Measurements from ENCODE around the gene CETN3. TPM values are rescaled to one million over a fixed set of nuclear protein-coding genes. Genes with fewer than 3 reads are reported as not detected.

The CETN3 gene
- total RNA-seq, 1 donor, result 6.9 TPM

DNA sequence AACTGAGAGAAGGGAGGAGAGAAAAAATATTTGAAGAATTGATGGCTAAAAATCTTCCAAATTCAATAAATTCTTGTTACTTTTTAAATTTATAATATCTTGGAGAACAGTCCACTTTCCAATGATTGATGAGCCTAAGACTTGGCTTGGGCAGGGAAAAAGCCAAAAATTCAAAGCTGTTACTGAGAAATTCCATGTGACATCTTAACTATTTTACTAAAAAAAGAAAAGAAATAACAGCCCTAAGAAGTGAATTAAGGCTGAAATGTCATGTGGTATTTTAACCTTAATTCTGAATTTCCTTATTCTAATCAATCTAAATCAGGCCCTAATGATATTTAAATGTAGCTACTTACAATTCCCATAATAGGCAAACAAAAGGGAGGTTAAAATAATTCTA is 53.4 kb downstream of the CETN3 start:
- Histone ChIP-seq H4K20me1 (ENCODE audit: insufficient read depth, low read length) (no peaks in the 10 kb centered on the region), H3K4me2 (ENCODE audit: insufficient read depth, low read length) (no peak overlapping the region), H3K79me2 (ENCODE audit: insufficient read depth, low read length) (no peaks in the 10 kb centered on the region), H3K4me1 (ENCODE audit: insufficient read depth, low read length) (no peaks in the 10 kb centered on the region), H3K27me3 (ENCODE audit: insufficient read depth, low read length) (no peaks in the 10 kb centered on the region), H3K4me3 (ENCODE audit: insufficient read depth, low read length) (no peak overlapping the region), H3K27ac (ENCODE audit: low read depth, low read length) (no peak overlapping the region), H3K9me3 (ENCODE audit: low read depth, low read length) (no peaks in the 10 kb centered on the region), H2AFZ (ENCODE audit: low read length) (no peak overlapping the region), H3K36me3 (ENCODE audit: insufficient read depth, low read length) (no peaks in the 10 kb centered on the region)
- TF ChIP-seq CTCF (IDR thresholded peaks at IDR 0.05; ENCODE audit: extremely low read depth, low read depth, low read length), result no peak
- no peak for DNase-seq (ENCODE audit: insufficient read length, low spot score, missing footprints)

GRCh38 chr5:90355635-90356034 is 53.9 kb downstream of the CETN3 start:
- no peak overlapping the region for H3K4me2 ChIP-seq (ENCODE audit: insufficient read depth, low read length)
- DNase-seq (ENCODE audit: insufficient read length, low spot score, missing footprints), result no peak
- no peaks in the 10 kb centered on the region for H4K20me1 ChIP-seq (ENCODE audit: insufficient read depth, low read length)
- H3K9me3 ChIP-seq (ENCODE audit: low read depth, low read length), result no peaks in the 10 kb centered on the region
- H2AFZ ChIP-seq (ENCODE audit: low read length), result no peak overlapping the region
- H3K4me1 ChIP-seq (ENCODE audit: insufficient read depth, low read length), result no peaks in the 10 kb centered on the region
- no peak overlapping the region for H3K27ac ChIP-seq (ENCODE audit: low read depth, low read length)
- H3K27me3 ChIP-seq (ENCODE audit: insufficient read depth, low read length), result no peaks in the 10 kb centered on the region
- no peak overlapping the region for H3K4me3 ChIP-seq (ENCODE audit: insufficient read depth, low read length)
- TF ChIP-seq CTCF (IDR thresholded peaks at IDR 0.05; ENCODE audit: extremely low read depth, low read depth, low read length), result no peak
- no peaks in the 10 kb centered on the region for H3K79me2 ChIP-seq (ENCODE audit: insufficient read depth, low read length)
- H3K36me3 ChIP-seq (ENCODE audit: insufficient read depth, low read length), result no peaks in the 10 kb centered on the region

GRCh38 chr5:90353254-90353653 is 56.3 kb downstream of the CETN3 start:
- Histone ChIP-seq H3K27me3 (ENCODE audit: insufficient read depth, low read length) (no peaks in the 10 kb centered on the region), H3K79me2 (ENCODE audit: insufficient read depth, low read length) (no peaks in the 10 kb centered on the region), H3K36me3 (ENCODE audit: insufficient read depth, low read length) (no peaks in the 10 kb centered on the region), H2AFZ (ENCODE audit: low read length) (no peak overlapping the region), H3K4me1 (ENCODE audit: insufficient read depth, low read length) (no peaks in the 10 kb centered on the region), H3K4me3 (ENCODE audit: insufficient read depth, low read length) (no peak overlapping the region), H3K4me2 (ENCODE audit: insufficient read depth, low read length) (no peak overlapping the region), H3K27ac (ENCODE audit: low read depth, low read length) (no peak overlapping the region), H3K9me3 (ENCODE audit: low read depth, low read length) (no peaks in the 10 kb centered on the region), H4K20me1 (ENCODE audit: insufficient read depth, low read length) (no peaks in the 10 kb centered on the region)
- TF ChIP-seq CTCF (IDR thresholded peaks at IDR 0.05; ENCODE audit: extremely low read depth, low read depth, low read length), result no peak
- DNase-seq (ENCODE audit: insufficient read length, low spot score, missing footprints), result no peak

GRCh38 chr5:90351101-90351500 is 58.5 kb downstream of the CETN3 start:
- Histone ChIP-seq H3K9me3 (ENCODE audit: low read depth, low read length) (no peaks in the 10 kb centered on the region), H3K27ac (ENCODE audit: low read depth, low read length) (no peak overlapping the region), H3K4me2 (ENCODE audit: insufficient read depth, low read length) (no peak overlapping the region), H4K20me1 (ENCODE audit: insufficient read depth, low read length) (no peaks in the 10 kb centered on the region), H3K36me3 (ENCODE audit: insufficient read depth, low read length) (no peaks in the 10 kb centered on the region), H3K4me3 (ENCODE audit: insufficient read depth, low read length) (no peak overlapping the region), H3K27me3 (ENCODE audit: insufficient read depth, low read length) (no peaks in the 10 kb centered on the region), H2AFZ (ENCODE audit: low read length) (no peak overlapping the region), H3K79me2 (ENCODE audit: insufficient read depth, low read length) (no peaks in the 10 kb centered on the region), H3K4me1 (ENCODE audit: insufficient read depth, low read length) (no peaks in the 10 kb centered on the region)
- TF ChIP-seq CTCF (IDR thresholded peaks at IDR 0.05; ENCODE audit: extremely low read depth, low read depth, low read length), result no peak
- no peak for DNase-seq (ENCODE audit: insufficient read length, low spot score, missing footprints)
